Left ventricle myocardium inferior (tissue), 1 donor: Measurements from ENCODE around the gene OR7C2. TPM values are rescaled to one million over a fixed set of nuclear protein-coding genes. Genes with fewer than 3 reads are reported as not detected.

Source experiments
- DNase-seq: peaks from one replicate; pipeline ENCODE4 v3.0.0-alpha.2; 2020
- H3K27ac ChIP-seq: fragments of 200-600 bp; replicated peaks from 2 replicates; pipeline ENCODE4 v1.8.0; 2021
- H3K27me3 ChIP-seq: fragments of 200-600 bp; 2 replicates; pipeline ENCODE4 v1.8.0; 2021; ENCODE audit warnings: low read depth
- H3K36me3 ChIP-seq: fragments of 200-600 bp; 2 replicates; pipeline ENCODE4 v1.8.0; 2021
- H3K4me1 ChIP-seq: fragments of 200-600 bp; 2 replicates; pipeline ENCODE4 v1.8.0; 2021
- H3K4me3 ChIP-seq: fragments of 200-600 bp; 2 replicates; pipeline ENCODE4 v1.8.0; 2021; ENCODE audit warnings: mild to moderate bottlenecking, moderate library complexity
- H3K9me3 ChIP-seq: fragments of 200-600 bp; replicated peaks from 2 replicates; pipeline ENCODE4 v1.8.0; 2021
- intact Hi-C: fragments of 100-400 bp; cut with micrococcal nuclease; formaldehyde crosslinking; loops from one replicate; pipeline ENCODE4 v1.11.0; 2022
- long read RNA-seq: library from polyadenylated mRNA; unstranded; transcript quantifications from one replicate; pipeline ENCODE4 v2.0.0, GENCODE V29; 2021
- total RNA-seq: library from RNA; stranded (reverse); fragmentation: NEBNext Ultra II Directional; extraction: Animal tissue kit (Norgen Biotek cat#: 25700); gene quantifications from one replicate; pipeline ENCODE4 v1.2.1, GENCODE V29; 2021
- TF ChIP-seq, protein P1 (sequence below): fragments of 200-600 bp; IDR thresholded peaks from 2 replicates; pipeline ENCODE4 v1.8.0; 2021; ENCODE audit warnings: antibody characterized with exemption, mild to moderate bottlenecking, borderline replicate concordance
- donor health status: DM: no; HTN: yes; CAD: no; lungs with severe emphysema.

Gene OR7C2
- total RNA-seq: not detected
- long read RNA-seq: 0 reads

DNA sequence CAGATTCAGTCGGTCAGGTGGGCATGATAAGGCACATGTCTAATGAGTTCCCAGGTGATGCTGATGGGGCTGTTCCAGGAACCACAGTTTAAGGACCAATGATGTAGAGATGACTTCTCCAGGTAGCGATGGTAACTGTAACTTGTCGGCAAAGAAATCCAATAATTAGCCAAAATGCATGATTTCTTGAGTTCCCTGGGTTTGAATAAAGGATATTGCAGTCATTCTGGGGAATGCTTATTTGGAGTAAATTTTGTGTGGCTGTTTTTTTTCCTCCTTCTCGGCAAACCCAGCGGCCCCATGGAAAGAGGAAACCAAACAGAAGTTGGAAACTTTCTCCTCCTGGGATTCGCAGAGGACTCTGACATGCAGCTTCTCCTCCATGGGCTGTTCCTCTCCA, at the start of gene OR7C2:
Gene OR7C2 (plus strand): TSS at position 301 of the 400 bp plus-strand sequence. CDS start 0 bp downstream, at position 301.
- Histone ChIP-seq H3K27ac (no peak within 1 kb of the TSS), H3K4me3 (no peak within 1 kb of the TSS), H3K9me3 (no peaks in the 10 kb centered on the region), H3K4me1 (no peaks in the 10 kb centered on the region), H3K36me3 (no peaks in the 10 kb centered on the region), H3K27me3 (peaks cover 14% of the 10 kb centered on the region)
- TF ChIP-seq, protein P1, sequence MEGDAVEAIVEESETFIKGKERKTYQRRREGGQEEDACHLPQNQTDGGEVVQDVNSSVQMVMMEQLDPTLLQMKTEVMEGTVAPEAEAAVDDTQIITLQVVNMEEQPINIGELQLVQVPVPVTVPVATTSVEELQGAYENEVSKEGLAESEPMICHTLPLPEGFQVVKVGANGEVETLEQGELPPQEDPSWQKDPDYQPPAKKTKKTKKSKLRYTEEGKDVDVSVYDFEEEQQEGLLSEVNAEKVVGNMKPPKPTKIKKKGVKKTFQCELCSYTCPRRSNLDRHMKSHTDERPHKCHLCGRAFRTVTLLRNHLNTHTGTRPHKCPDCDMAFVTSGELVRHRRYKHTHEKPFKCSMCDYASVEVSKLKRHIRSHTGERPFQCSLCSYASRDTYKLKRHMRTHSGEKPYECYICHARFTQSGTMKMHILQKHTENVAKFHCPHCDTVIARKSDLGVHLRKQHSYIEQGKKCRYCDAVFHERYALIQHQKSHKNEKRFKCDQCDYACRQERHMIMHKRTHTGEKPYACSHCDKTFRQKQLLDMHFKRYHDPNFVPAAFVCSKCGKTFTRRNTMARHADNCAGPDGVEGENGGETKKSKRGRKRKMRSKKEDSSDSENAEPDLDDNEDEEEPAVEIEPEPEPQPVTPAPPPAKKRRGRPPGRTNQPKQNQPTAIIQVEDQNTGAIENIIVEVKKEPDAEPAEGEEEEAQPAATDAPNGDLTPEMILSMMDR: no peak
- DNase-seq: no peak
- intact Hi-C loops: no loop called here

- Histone ChIP-seq H3K36me3 (no peaks in the 10 kb centered on the region), H3K9me3 (no peaks in the 10 kb centered on the region), H3K4me3 (no peak overlapping the region), H3K27me3 (peaks cover 68% of the 10 kb centered on the region), H3K4me1 (no peaks in the 10 kb centered on the region), H3K27ac (no peak overlapping the region)
- DNase-seq: no peak
- intact Hi-C loops: no loop called here
- TF ChIP-seq, protein P1: no peak
Observed at GRCh38 chr19:14901675-14902260, 39.5 kb upstream of the OR7C2 start.

- DNase-seq: no peak
- H3K36me3 ChIP-seq: no peaks in the 10 kb centered on the region
- no peak overlapping the region for H3K27ac ChIP-seq
- H3K27me3 ChIP-seq: peaks cover 54% of the 10 kb centered on the region
- intact Hi-C loops: no loop called here
- H3K9me3 ChIP-seq: no peaks in the 10 kb centered on the region
- H3K4me1 ChIP-seq: no peaks in the 10 kb centered on the region
- H3K4me3 ChIP-seq: no peak overlapping the region
- TF ChIP-seq, protein P1: no peak
Observed at GRCh38 chr19:14906711-14907110, 34.6 kb upstream of the OR7C2 start.

DNA sequence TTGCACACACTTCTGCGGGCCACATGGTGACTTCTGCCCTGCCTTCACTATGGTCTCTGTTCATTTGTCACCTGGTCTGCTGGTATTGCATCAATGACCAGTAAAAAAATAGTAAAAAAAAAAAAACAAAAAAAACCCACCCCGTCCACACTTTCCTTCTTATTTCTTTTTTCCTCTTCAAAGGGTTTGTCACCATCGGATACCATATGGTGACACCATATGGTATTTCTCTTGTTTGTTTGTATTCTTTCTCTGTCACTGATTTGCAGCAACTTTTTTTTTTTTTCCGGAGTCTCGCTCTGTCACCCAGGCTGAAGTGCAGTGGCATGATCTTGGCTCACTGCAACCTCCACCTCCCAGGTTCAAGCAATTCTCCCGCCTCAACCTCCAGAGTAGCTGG, 26.2 kb upstream of the OR7C2 start:
- TF ChIP-seq, protein P1: no peak
- H3K9me3 ChIP-seq: no peaks in the 10 kb centered on the region
- H3K27ac ChIP-seq: no peak overlapping the region
- no peak overlapping the region for H3K4me3 ChIP-seq
- no peaks in the 10 kb centered on the region for H3K4me1 ChIP-seq
- DNase-seq: no peak
- no peaks in the 10 kb centered on the region for H3K36me3 ChIP-seq
- intact Hi-C loops: no loop called here
- H3K27me3 ChIP-seq: peaks cover 59% of the 10 kb centered on the region

DNA sequence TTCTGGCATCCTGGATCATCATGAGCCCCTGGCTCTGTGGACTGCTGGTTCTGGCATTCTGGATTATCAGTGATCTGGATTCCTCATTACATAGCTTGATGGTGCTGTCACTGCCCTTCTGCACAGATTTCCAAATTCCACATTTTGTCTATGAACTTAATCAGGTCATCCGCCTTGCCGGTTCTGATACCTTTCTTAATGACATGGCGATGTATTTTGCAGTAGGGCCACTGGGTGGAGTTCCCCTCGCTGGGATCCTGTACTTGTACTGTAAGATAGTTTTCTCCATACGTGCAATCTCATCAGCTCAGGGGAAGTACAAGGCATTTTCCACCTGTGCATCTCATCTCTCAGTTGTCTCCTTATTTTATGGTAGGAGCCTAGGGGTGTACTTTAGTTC, 24.4 kb upstream of the OR7C2 start:
- TF ChIP-seq, protein P1: no peak
- no peaks in the 10 kb centered on the region for H3K4me1 ChIP-seq
- no peak overlapping the region for H3K27ac ChIP-seq
- no peak for DNase-seq
- no peaks in the 10 kb centered on the region for H3K36me3 ChIP-seq
- H3K27me3 ChIP-seq: peaks cover 57% of the 10 kb centered on the region
- intact Hi-C loops: no loop called here
- no peak overlapping the region for H3K4me3 ChIP-seq
- H3K9me3 ChIP-seq: no peaks in the 10 kb centered on the region
